ENCODE results near the gene SLC38A11. TPM values are rescaled to one million over a fixed set of nuclear protein-coding genes. Genes with fewer than 3 reads are reported as not detected.

SLC38A11 gene
- total and polyA plus RNA-seq, 2 of the 8 experiments (the other 6 are each of a cell fraction or from before 2014, with no cell fraction given): not detected

DNA sequence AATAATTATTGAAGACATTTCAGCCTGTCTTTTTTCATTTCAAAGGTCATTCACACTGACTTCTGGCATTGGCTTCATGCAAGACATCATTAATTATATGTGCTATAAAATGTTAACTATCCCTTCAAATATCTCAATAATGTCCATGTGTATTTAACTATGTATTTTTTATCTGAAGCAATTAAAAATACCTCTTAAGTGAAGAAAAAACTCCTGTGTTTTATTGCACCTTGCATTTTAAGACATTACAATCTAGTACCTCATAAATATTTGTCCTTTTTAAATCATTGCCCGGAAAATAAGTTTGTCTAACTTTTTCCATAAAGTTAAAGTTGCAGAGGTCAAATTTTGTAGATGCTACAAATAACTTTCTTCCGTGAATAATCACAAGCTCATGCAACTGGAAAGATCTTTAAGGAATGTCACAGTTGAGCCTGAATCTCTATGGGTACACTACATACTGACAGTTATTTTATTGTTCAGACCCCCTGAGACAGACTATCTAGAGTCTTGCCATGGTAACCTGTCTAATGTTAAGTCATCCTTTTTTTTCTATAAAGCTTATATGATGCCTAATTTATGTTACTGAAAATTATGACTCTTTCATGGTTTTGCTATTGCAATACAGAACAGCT lies 75.3 kb downstream of the SLC38A11 start:
- H3K4me1 ChIP-seq (replicated peaks in 1 of 4; ENCODE audit: control insufficient read depth in 3 of 4, insufficient read depth in 4 of 4, low read length in 3 of 4): peaks cover 0 to 6% (median 1%) of the 10 kb centered on the region in 4 experiments; a peak in 1 of 7 replicates
- H3K23me2 ChIP-seq (ENCODE audit: low read depth, low read length): no peaks in the 10 kb centered on the region
- whole genome bisulfite sequencing, 2 experiments (ENCODE audit: extremely low coverage in 1 of 2, insufficient coverage in 1 of 2, insufficient read length in 1 of 2, insufficient replicate concordance in 2 of 2, low coverage in 1 of 2, low lambda C conversion rate in 2 of 2, missing lambda C conversion rate in 1 of 2): 86% methylated on average over 2 of the region's 2 CpGs; no CpG with 5 or more reads in 1 of the 2 experiments
- no peak overlapping the region for H3K23ac ChIP-seq (ENCODE audit: insufficient read length)
- no peak overlapping the region for H3K56ac ChIP-seq (replicated peaks; ENCODE audit: insufficient read length, low read depth, low read length)
- H3K36me3 ChIP-seq (ENCODE audit: control insufficient read depth in 2 of 4, insufficient read depth in 4 of 4, low read length in 3 of 4): no peaks in the 10 kb centered on the region
- TF ChIP-seq RBBP5 (IDR thresholded peaks at IDR 0.05; ENCODE audit: borderline replicate concordance, low read depth, low read length) (no peak), NRF1 (IDR thresholded peaks at IDR 0.05; ENCODE audit: low read depth, low read length) (no peak), FOSL1 (IDR thresholded peaks at IDR 0.05; ENCODE audit: insufficient read depth, low read depth, low read length) (no peak), PHF8 (conservative IDR thresholded peaks at IDR 0.05; ENCODE audit: low read depth, low read length) (no peak), ZNF274 (IDR thresholded peaks at IDR 0.05; ENCODE audit: borderline replicate concordance, extremely low read depth, low read length) (no peak), JUND (IDR thresholded peaks at IDR 0.05; ENCODE audit: low read length) (no peak), TAF7 (optimal IDR thresholded peaks at IDR 0.05; ENCODE audit: borderline replicate concordance, low read depth, low read length) (no peak), SP4 (IDR thresholded peaks at IDR 0.05; ENCODE audit: low read length) (no peak), HDAC2 (IDR thresholded peaks at IDR 0.05; ENCODE audit: borderline replicate concordance in 1 of 2, low read depth in 2 of 2, low read length in 2 of 2) (no peak), SP1 (IDR thresholded peaks at IDR 0.05; ENCODE audit: low read depth, low read length) (no peak), TCF12 (IDR thresholded peaks at IDR 0.05; ENCODE audit: low read depth, low read length) (no peak)
- TF ChIP-seq, protein P1, sequence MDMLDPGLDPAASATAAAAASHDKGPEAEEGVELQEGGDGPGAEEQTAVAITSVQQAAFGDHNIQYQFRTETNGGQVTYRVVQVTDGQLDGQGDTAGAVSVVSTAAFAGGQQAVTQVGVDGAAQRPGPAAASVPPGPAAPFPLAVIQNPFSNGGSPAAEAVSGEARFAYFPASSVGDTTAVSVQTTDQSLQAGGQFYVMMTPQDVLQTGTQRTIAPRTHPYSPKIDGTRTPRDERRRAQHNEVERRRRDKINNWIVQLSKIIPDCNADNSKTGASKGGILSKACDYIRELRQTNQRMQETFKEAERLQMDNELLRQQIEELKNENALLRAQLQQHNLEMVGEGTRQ (IDR thresholded peaks at IDR 0.05; ENCODE audit: low read length): no peak
- H3K79me1 ChIP-seq (ENCODE audit: low read depth, low read length): no peaks in the 10 kb centered on the region
- no peak overlapping the region for H3K18ac ChIP-seq (ENCODE audit: extremely low read depth, low read length)
- H3K27ac ChIP-seq (ENCODE audit: low read depth, low read length): no peak overlapping the region
- H3K9me3 ChIP-seq (ENCODE audit: insufficient read depth in 2 of 2, low read depth in 1 of 2, low read length in 1 of 2): no peaks in the 10 kb centered on the region
- ChIA-PET POLR2A (ENCODE audit: partially characterized antibody) (no interaction called here), CTCF (ENCODE audit: partially characterized antibody) (interaction anchor here (2.0 to 2.8 kb wide), 3 partner anchors 11 to 38 kb away, joined by 5 to 9 read pairs (median 7); partner anchors contain the start of gene COBLL1)
- no peak overlapping the region for H2BK12ac ChIP-seq (ENCODE audit: low read depth, low read length)
- no peak overlapping the region for H3K4me3 ChIP-seq (ENCODE audit: extremely low read depth in 1 of 4, insufficient read depth in 2 of 4, low read depth in 3 of 4, low read length in 4 of 4)
- FAIRE-seq (no peak), DNase-seq (ENCODE audit: low read depth in 1 of 2, low spot score in 2 of 2) (no peak)
- H4K20me1 ChIP-seq (replicated peaks in 1 of 2; ENCODE audit: control insufficient read depth in 1 of 2, insufficient read depth in 2 of 2, low read length in 2 of 2): no peaks in the 10 kb centered on the region
- no peak overlapping the region for H3K4me2 ChIP-seq (ENCODE audit: insufficient read depth in 1 of 2, low read depth in 2 of 2, low read length in 2 of 2)
- no peak overlapping the region for H3K14ac ChIP-seq (ENCODE audit: insufficient read length)
- H2BK15ac ChIP-seq (ENCODE audit: low read length): no peak overlapping the region
- no peak overlapping the region for H3K9ac ChIP-seq (replicated peaks in 1 of 4; ENCODE audit: extremely low read depth in 1 of 4, low read depth in 3 of 4, low read length in 3 of 4)
- no peak overlapping the region for H4K5ac ChIP-seq (ENCODE audit: insufficient read length, low read depth, low read length)
- no peak overlapping the region for H2AK5ac ChIP-seq (ENCODE audit: low read depth, low read length)
- H3K4ac ChIP-seq (replicated peaks; ENCODE audit: insufficient read length, low read depth, low read length): no peak overlapping the region
- no peak overlapping the region for H2AFZ ChIP-seq (ENCODE audit: low read length)
- no peaks in the 10 kb centered on the region for H3K79me2 ChIP-seq (ENCODE audit: control insufficient read depth in 1 of 2, insufficient read depth in 2 of 2, low read length in 2 of 2)
- no peak overlapping the region for H4K8ac ChIP-seq (ENCODE audit: extremely low read depth, insufficient read depth, low read length)
- no peak overlapping the region for H4K91ac ChIP-seq (replicated peaks; ENCODE audit: insufficient read length, low read length)
- no peak overlapping the region for H2BK20ac ChIP-seq (ENCODE audit: low read length)
- H2BK120ac ChIP-seq (replicated peaks; ENCODE audit: low read depth, low read length): no peak overlapping the region
- H2BK5ac ChIP-seq (ENCODE audit: low read depth, low read length): no peak overlapping the region
- no peaks in the 10 kb centered on the region for H3K27me3 ChIP-seq (replicated peaks in 1 of 4; ENCODE audit: control insufficient read depth in 3 of 4, extremely low read depth in 1 of 4, insufficient read depth in 3 of 4, low read length in 3 of 4)

Data from H1 (cell line).